ENCODE measurements around the gene TST.
"Not testable (repeated sequence)": the region's sequence is repeated elsewhere in the genome, so short reads cannot be mapped to it uniquely, and the experiment has no call there.

TST gene

DNA sequence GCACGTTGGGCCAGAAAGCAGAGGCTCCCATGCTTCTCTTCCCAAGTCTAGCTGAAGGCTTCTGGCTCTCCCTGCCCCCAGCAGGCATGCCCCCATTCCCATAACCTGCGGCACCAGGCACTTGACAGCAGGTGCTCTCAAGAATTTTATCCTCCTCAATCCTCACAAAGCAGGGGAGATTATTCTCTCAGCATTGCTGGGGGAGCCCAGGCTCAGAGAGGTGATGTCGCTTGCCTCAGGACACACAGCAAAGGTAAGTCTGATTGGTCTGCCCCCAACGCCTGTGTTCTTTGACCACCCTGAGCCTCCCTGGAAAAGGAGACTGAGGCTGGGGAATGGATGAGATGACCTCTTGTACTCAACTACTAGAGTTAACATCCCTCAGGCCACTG lies 4.8 kb downstream of the TST start:
- DNase-seq, result no peak

DNA sequence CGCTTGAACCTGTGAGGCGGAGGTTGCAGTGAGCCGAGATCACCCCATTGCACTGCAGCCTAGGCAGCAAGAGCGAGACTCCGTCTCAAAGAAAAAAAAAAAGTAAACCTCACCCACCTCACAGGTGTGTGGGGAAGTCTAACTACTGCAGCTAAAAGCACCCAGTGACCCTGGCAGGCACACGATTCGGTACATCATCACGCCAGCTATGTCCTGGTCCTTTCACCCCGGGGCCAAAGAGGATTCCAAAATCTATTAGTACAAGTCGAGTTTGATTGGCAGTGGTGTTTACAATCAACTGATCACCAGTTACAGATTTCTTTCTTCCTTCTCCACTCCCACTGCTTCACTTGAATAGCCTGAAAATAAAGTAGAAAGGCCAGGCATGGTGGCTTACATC lies 6.3 kb downstream of the TST start:
- no peak for DNase-seq

DNA sequence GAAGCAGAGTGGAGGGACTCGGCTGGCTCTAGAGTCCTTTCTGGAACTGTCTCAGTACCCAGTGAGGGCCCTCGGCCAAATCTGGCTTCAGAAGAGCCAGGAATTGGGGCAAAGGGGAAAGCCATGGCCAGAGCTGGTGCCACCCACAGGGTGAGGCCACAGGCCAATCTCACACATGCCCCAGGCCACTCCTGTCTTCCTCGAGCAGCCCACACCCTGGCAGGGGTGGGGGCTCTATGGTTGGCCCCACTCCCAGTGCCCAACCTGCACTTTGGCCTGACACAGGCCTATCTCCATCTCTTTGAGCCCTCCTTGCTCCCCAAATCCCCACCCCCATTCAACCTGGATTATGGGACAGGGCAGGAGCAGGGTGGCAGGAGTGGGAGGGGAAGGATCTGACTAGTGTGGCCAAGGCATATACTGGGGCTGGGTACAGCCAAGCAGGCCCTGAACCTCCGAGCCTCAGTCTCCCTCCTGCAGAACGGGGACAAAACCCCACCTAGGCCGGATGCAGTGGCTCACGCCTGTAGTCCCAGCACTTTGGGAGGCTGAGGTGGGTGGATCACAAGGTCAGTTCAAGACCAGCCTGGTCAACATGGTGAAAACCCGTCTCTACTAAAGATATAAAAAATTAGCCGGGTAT lies 6.9 kb downstream of the TST start:
- DNase-seq, result no peak

DNA sequence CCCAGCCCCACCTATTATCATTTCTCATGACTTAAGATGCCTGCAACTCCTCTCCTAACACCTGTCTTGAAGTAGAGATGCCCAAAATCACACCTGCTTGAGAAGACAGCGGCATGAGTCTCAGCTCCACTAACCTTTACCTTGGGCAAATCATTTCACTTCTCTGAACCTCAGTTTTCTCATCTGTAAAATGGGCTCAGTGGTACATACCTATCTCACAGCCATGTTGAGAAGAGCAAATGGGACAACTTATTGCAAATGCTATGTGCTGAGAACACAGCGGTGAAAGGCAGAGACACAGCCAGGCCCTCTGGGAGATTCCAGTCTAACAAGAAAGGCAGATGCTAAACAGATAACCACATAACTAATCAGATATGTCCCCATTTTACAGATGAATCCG lies 7.8 kb downstream of the TST start:
- DNase-seq, result no peak

DNA sequence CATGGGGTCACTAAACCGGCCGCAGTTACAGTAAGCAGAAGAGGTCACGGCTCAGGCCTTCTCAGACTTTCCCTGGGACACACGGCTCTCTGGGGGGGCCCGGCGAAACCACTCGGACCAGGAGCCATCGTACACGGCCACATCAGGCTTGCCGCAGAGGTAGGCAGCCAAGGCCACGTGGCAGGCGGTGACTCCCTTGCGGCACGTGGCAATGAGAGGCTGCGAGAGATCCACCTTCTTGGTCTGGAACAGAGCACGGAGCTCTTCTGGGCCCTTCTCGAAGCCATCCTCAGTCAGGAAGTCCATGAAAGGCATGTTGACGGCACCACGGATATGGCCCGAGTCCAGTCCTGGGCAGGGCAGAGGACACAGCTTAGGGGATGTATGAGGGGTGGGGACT lies 8.3 kb downstream of the TST start:
- no peak for DNase-seq

DNA sequence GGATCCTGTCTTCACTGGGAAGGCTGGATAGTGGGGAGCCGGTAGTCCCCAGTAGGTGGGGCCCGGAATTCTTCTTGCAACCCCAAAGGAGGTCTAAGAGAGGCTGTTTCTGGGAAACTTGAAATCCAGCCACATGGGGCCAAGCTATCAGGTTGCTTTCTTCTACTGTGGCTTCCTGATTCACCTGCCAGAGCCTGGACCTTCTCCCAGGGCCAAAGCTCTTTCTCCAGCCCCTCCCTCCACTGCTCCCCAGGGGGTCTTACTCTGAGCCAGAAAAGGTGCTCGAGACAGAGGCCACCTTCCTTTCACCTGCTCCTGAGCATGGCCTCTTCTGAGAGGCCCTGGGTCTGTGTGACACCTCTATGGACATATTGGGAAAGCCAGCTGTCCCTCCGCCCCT lies 9.1 kb downstream of the TST start:
- no peak for DNase-seq

DNA sequence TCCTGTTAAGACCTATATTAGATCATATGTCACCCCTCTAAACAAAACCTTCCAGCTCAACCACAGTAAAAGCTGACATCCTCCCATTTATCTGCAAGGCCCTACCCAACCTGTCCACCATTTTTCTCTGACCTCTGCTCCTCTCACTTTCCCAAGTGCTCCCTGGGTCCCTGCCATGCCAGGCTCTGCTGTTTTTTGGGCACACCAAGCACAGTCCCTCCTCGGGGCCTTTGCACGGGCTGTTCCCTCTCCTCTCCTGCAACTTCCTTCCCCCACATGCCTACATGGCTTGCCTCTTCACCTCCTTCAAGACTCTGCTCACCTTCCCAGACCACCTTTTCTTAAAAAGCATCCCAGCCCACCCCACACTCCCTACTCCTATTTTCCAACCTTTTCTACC lies 9.8 kb downstream of the TST start:
- DNase-seq, result no peak

DNA sequence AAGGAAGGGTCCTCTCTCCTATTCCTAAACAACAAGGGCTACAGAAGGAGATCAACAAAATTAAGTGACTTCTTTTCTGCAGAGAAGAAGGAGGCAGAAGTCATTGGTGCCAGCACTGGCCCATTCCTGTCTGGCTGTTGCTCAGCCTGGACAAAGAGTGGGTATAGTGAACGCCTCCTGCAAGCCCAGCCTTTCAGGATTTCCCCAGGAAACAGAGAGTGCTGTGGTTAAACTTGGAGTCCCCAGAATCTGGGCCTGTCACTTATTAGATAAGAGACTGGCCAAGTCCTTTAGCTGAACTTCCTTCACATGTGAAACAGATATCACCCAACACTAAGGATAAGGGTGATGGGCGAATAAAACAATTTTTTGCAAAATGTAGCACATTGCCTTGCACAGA lies 10.9 kb downstream of the TST start:
- no peak for DNase-seq

DNA sequence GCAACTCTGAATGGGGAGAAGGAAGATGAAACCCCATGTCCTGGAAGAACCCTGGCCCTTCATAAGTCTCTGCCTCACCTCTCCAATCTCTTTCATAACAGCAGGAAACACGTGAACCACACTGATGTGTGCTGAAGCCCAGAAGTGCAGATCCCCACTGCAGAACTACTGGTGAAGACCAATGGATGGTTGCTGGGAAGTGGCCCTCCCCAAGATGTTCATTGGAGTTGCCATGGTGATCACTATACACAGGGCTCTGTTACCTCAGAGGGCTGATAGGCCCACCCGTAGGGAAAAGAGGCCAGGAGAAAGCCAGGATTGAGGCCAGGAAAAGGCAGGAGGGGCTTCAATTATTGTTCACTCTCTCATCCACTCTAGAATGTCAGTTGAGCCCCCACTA lies 11.6 kb downstream of the TST start:
- no peak for DNase-seq

DNA sequence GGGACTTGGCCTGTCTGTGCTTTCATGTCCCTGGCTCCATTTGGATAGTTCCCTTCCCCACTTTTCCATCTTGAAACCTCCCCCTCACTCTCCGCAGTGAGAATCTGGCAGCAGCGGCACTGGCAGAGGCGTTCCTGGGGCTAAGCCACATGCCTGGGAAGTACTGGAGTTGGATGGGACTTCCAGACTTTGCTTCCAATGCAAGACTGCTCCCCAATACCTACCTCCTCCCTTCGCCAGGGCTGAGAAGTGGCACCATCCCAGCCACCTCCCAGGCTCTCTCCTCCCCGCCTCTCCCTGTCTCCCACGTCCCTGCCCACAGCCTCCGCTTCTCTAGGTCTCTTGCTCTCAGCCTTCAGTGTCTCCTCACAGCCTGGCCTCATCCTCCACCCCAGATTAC lies 16.6 kb downstream of the TST start:
- no peak for DNase-seq

DNA sequence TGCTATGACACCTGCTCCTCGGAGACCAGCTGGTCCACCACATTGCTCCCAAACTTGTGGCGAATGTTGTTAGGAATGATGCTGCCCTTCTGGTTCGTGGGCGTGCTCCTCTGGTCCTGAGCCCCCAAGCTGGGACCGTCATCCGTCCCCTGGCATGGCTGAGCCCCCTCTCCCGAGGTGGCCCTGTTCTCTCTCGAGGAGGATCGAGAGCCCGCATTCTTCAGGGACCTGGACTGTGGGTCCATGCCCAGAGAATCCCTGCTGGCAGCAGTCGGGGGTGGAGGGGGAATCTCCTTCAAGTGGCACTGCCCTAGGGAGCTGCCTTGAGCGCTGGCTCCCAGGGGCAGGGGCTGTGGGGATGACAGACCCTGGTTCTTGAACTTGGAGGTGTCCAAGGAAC lies 17.4 kb downstream of the TST start:
- no peak for DNase-seq

DNA sequence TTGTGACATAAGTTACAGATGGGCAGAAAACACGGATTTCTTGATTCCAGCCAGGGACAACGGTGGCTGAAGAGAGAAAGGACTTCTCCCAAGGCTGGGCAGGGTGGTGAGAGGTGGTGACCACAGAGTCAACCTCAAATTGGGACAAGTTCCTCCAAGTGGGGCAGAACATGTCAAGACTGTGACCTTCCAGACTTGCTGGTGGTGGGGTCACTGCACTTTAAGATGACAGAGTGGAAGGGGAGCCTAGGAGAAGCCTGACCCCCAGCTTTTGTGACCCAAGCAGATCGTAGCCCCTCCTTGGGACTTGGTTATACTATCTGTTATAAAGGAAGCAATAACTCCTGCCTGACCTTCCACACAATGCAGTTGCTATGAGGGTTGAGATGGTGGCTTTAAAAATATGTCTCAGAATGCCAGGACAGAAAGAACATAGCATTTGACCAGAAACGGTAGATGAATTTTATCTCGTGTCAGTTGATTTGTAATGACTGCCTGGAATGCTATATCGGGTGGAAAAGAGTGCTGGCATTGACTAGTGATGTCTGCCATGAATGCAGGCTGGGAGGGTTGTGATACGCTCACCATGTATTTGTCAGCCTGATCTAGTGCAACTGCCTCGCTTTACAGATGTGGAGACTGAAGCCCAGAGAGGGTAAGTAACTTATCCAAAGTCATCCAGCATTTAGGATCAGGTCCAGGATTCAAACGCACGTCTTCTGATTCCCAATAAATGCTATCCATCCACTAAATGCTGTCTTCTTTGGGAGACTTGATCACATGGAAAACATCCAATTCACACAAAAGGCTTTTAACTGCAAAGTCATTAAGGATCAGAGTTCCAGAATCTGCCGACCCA lies 18.3 kb downstream of the TST start:
- DNase-seq, result no peak

DNA sequence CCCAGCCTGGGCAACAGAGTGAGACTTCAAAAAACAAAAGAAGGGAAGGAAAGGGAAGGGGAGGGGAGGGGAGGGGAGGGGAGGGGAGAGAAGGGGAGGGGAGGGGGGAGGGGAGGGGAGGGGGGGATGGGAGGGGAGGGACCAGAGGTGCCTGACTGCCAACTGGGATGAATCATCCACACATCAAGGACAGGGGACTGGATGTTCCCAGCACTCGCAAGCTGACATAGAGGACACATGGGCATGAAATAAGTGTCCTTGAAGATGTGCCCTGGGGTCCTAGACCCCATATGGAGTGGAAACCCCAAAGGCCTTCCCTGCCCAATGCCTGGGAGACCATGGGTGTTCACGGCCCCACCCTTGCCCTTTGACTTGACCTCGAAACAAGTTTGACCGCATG lies 19.8 kb downstream of the TST start:
- no peak for DNase-seq

DNA sequence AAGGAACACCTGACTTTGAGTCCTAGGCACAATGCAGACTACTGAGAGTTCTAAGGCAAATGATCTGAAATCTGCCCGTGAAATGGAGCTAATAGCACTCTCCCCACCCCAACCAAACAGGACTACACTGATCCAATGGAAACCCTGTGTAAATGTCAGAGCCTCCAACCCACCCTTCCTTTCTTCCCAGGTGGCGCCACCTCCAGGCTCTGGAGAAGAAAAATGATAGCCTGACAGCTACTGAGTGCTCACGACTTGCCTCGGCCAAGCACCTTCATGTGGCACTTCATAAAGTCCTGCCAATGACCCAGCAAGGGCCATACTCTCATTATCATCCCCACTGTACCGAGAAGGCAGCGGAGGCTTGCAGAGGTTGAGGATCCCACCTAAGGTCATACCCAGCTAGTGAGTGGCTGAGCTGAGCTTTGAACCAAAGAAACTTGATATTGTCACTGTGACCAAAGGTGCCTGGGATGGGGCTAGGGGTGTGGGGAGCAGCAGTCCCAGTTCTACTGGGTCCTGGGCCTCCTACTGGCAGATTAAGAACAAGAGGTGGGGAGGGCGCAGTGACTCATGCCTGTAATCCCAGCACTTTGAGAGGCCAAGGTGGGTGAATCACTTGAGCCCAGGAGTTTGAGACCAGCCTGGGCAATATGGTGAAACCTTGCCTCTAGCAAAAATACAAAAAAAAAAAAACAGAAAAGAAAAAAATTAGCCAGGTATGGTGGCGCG lies 20.5 kb downstream of the TST start:
- no peak for DNase-seq

DNA sequence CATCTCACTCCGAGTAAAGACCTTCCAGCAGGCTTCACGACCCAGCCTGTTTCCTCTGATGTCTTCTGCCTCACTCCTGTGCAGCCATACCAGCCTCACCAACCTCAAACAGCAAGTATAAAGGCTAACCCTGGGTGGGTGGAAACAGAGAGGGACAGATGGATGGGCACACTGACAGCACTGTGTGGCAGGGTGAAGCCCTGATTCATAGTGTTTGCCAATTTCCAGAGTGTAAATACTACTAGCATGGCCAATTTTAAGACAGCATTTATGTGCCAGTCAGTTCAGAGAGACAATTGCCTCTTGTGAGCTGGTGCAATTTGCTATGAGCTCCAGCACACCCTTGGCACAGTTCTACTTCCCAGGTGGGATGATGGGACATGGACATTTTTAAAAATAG lies 21.5 kb downstream of the TST start:
- DNase-seq, result no peak

DNA sequence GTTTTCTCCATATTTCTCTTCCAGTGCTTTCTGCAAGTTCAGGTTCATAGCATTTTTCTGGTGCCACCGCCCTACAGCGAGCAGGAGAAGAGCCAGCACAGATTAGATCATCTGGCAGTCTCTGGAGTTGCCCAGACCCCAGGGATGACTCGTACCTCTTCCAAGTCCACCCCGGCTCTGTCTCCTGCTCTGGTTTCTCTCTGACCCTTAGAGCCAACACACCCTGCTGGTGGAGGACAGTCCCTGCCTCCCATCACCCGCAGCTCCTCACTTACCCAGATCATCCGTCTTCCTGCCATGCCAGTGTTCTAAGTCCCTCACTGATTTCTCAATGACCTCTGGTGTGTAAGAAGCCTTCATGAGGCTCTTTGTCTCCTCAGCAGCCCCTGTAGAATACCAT lies 28.0 kb downstream of the TST start:
- DNase-seq, result no peak

DNA sequence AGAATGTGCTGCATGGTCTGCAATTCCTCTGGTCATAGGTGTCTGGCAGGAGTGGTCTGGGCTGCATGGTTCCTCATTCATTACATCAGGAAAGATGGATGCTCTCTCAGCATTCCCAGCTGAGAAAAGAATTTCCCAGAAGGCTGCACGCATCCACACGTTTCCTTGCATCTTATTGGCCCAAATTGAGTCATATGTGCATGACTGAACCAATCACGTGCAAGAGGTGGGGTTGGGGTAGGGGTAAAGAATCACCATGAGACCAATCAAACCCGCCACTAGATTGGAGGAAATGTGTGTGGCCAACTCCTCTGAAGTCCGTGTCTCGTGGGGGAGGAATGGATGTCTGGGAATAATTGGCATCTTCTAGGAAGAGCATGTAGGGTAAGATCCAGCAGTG lies 28.8 kb downstream of the TST start:
- DNase-seq, result no peak

DNA sequence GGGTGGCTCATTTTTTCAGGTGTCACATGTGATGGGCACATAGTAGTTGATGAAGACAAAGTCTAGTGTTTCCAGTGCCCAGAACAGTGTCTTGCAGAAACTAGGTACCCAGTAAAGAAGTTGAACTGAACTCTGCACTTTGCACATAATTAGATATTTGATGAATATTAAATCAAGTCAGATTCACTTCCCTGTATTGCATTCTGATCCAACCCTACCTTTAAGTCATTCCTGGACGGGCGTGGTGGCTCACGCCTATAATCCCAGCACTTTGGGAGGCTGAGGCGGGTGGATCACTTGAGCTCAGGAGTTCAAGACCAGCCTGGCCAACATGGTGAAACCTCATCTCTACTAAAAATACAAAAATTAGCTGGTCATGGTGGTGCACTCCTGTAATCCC lies 30.2 kb downstream of the TST start:
- not testable (repeated sequence) for DNase-seq

DNA sequence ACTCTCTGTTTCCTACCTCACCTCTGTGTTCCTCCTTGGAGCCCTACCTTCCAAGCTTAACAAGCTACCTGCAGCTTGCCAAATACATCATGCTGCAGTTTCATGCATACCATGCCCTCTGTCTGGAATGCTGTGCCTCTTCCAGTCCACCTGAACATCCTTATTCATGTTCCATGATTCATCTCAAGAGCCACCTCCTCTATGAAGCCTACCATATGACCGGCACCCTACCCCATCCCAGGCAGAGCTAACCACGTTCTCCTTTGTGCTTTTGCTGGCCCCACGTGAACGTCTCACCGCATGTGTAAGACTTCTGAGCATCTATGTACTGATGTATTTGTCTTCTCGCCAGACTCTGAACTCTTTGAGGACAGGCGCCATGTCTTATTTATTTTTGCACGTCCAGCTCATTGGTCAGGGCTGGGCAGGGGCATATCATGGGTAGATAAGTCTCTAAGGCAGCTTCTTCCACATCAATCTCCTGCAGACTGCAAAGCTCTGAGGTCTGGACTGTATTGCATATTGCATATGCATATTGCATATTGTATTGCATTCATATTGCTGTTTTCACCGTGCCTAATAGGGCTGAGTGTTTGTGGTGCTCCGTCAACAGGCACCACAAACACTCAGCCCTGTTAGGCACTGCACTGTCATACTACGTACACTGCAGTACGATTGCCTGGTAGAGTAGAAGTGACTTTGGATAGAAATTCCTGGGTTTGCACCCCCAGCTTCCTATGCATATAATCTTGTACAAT lies 31.0 kb downstream of the TST start:
- DNase-seq, result no peak

DNA sequence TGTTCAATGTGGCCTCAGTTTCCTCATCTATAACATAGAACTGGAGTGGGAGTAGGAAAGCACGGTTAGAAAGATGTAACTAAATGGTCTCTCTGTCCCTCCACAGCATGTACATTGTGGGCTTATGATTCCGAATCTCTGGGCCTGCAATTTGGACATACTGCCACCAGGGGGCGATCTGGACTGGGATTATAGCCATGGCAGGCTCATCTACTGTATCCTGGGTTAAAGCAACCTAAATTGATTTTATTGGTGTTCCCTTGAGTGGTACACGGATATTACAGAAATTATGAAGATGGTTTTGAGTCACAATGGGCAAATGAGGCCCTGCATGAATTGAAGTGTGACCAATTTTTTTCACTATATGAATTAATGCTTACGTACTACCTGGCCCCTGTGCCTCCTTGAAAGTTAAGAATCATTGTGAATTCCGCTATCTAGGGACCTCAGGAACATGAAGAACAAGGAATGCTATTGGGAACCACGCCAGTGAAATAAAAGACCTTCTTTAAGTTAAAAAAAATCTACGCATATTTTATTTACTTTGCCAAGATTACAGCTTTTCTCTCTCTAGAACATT lies 32.9 kb downstream of the TST start:
- no peak for DNase-seq

DNA sequence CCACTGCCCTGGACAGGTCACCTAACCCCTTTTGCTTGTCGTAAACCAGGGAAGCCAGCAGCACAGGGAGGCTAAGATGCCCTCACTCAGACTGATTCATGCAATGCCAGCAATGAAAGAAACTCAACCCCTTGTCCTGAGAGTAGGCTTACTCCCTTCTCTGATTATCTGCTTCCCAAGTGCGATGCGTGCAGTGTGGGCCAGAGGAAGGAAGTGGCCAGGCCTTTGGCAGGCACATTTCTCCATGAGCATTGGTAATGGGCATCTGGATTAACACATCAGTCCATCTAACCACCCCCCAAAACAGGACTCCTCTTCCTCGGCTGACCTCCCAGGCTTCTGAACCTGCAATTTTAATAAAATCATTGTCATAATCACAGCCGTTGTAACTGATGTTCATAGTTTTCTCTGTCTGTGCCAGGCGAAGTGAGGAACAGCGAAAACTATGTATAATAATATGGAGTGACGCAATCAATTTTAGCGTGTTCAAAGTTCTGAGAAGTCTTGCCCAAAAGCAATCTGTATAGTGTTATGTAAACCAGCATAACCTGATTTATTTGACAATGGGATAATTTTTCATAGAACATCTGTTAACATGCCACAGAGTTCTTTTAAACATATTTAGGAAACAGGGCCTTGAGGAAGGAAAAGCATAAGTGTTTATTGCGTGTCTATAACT lies 33.9 kb downstream of the TST start:
- no peak for DNase-seq

DNA sequence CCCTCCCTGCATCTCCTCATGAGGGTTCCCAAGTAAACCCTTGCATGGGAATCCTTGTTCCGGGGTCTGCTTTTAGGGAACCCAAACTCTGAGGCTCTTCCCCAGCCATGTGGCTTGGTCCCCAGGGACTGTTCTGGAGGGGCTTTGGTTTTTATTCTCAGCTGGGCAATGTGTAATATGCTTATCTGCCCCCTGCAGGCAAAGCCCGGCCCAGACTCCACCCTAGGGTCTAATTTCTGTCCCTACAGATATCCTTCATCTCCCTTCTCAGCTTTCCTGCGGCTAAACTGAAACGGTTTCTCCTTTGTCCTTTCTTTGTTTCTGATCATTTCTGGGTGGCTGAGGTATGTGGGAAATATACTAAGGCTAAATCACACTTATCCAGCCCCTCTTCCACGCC lies 37.1 kb downstream of the TST start:
- DNase-seq, result no peak

Measured in fibroblast of skin of abdomen (primary cell).